BLaER1 (cell line): ENCODE results near the gene PHLPP1.

Experiments
- H3K27ac ChIP-seq: shearing (Covaris generic); formaldehyde crosslinking; 2 replicates; pipeline ENCODE4 v1.8.1; 2022
- H3K27me3 ChIP-seq: shearing (Covaris generic); formaldehyde crosslinking; 2 replicates; pipeline ENCODE4 v1.8.1; 2022
- H3K36me3 ChIP-seq: shearing (Covaris generic); formaldehyde crosslinking; 2 replicates; pipeline ENCODE4 v1.8.1; 2022
- H3K4me1 ChIP-seq: shearing (Covaris generic); formaldehyde crosslinking; 2 replicates; pipeline ENCODE4 v1.8.1; 2022
- H3K4me2 ChIP-seq: shearing (Covaris generic); formaldehyde crosslinking; 2 replicates; pipeline ENCODE4 v1.8.1; 2022
- H3K4me3 ChIP-seq: shearing (Covaris generic); formaldehyde crosslinking; 2 replicates; pipeline ENCODE4 v1.8.1; 2022
- H3K9ac ChIP-seq: shearing (Covaris generic); formaldehyde crosslinking; 2 replicates; pipeline ENCODE4 v1.8.1; 2022
- H3K9me3 ChIP-seq: shearing (Covaris generic); formaldehyde crosslinking; 2 replicates; pipeline ENCODE4 v1.8.1; 2022
- H4K20me1 ChIP-seq: shearing (Covaris generic); formaldehyde crosslinking; 2 replicates; pipeline ENCODE4 v1.8.1; 2022
- Cebpa-rat ChIP-seq: shearing (Covaris generic); IDR thresholded peaks from 2 replicates; pipeline ENCODE4 v1.8.1; 2022

PHLPP1 gene

DNA sequence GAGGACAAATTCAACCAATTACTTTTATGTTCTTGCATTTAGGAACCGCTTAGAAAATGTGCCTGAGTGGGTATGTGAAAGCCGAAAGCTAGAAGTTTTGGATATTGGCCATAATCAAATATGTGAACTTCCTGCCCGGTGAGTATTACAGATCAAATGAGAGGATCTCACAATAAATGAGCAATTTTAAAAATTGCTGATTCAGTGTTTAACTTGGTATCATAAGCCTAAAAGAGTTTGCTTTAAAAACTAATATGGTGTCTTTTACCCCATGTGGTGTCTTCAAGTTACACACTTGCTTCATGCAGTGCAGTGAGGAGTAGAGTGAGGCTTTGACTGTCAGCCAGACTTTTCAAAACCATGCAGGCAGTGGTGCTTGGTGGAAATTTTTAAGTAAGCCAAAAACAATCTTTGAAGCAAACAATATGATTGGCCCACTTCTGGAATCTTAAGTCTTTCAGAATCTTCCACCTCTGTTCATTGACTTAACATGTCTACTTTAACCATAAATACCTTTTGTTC lies 199.6 kb downstream of the PHLPP1 start:
- H3K27ac ChIP-seq, result no peak overlapping the region
- H3K9me3 ChIP-seq, result no peaks in the 10 kb centered on the region
- H3K4me2 ChIP-seq, result no peak overlapping the region
- no peak for TF ChIP-seq Cebpa-rat
- peaks cover 12% of the 10 kb centered on the region for H3K4me1 ChIP-seq
- H3K4me3 ChIP-seq, result no peak overlapping the region
- peaks cover 53% of the 10 kb centered on the region for H3K36me3 ChIP-seq
- no peaks in the 10 kb centered on the region for H4K20me1 ChIP-seq
- no peaks in the 10 kb centered on the region for H3K27me3 ChIP-seq
- H3K9ac ChIP-seq, result no peak overlapping the region

DNA sequence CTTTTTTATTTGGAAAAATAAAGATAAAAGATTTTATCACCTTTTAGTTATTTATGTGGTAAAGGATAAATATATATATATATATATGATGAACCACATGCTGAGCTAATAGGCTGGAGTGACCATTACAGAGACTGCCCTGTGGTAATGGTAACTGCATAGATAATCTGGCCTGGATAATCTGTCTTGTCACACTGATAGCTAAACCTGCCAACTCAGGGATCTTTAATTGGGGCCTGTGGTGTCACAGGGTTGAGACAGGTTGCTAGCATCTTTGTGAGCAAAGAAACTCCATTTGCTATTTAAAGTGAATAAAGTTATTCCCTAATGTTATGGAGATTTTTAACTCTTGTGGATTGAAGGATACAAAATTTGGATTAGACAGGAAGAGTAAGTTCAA lies 203.0 kb downstream of the PHLPP1 start:
- Histone ChIP-seq H4K20me1 (no peaks in the 10 kb centered on the region), H3K9me3 (no peaks in the 10 kb centered on the region), H3K4me1 (peaks cover 12% of the 10 kb centered on the region), H3K27me3 (no peaks in the 10 kb centered on the region), H3K27ac (no peak overlapping the region), H3K4me3 (no peak overlapping the region), H3K9ac (no peak overlapping the region), H3K36me3 (peaks cover 77% of the 10 kb centered on the region), H3K4me2 (no peak overlapping the region)
- no peak for TF ChIP-seq Cebpa-rat

DNA sequence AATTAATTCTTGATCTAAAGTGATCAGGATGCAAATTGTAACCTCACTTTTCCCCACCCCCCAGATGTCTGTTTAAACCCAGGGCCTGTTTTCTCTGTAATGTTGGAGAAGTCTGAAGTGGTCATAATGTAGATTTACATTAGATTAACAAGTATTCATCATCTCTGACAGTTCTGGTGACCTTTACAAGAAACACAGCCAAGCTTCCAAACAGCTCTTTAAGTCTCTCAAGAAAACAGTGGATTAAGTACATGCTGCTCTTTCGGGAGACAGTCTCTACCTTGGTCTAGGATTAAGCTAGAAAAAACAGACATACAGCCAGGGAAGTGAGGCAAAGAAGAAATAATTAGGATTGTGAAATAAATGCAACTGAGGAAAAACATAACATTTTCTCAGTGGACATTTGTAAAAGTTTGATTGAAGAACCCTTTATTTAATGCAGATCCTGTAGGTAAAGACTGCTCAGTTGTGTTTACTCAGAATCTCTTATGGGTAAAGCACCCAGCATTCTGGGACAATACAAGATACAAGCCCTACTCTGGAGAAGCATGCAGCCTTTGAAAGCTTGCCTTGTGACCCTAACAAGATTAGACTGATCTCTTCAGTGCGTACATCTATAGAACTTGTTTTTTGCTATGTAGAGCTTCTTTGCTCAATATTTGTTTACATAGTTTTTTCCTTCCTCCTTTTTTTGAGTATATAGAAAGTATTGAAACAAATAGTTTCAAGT lies 203.9 kb downstream of the PHLPP1 start:
- no peaks in the 10 kb centered on the region for H3K27me3 ChIP-seq
- H4K20me1 ChIP-seq, result no peaks in the 10 kb centered on the region
- no peak overlapping the region for H3K4me2 ChIP-seq
- H3K36me3 ChIP-seq, result peaks cover 79% of the 10 kb centered on the region
- H3K9ac ChIP-seq, result no peak overlapping the region
- peaks cover 14% of the 10 kb centered on the region for H3K4me1 ChIP-seq
- no peaks in the 10 kb centered on the region for H3K9me3 ChIP-seq
- H3K27ac ChIP-seq, result no peak overlapping the region
- H3K4me3 ChIP-seq, result no peak overlapping the region
- TF ChIP-seq Cebpa-rat, result no peak

GRCh38 chr18:62925031-62925688 lies 209.8 kb downstream of the PHLPP1 start:
- H3K36me3 ChIP-seq, result peaks cover 82% of the 10 kb centered on the region
- H3K27me3 ChIP-seq, result no peaks in the 10 kb centered on the region
- H4K20me1 ChIP-seq, result no peaks in the 10 kb centered on the region
- H3K4me2 ChIP-seq, result peak overlapping the region; percentile 52
- H3K4me3 ChIP-seq, result no peak overlapping the region
- H3K27ac ChIP-seq, result no peak overlapping the region
- peaks cover 24% of the 10 kb centered on the region for H3K9me3 ChIP-seq
- no peak overlapping the region for H3K9ac ChIP-seq
- no peak for TF ChIP-seq Cebpa-rat
- H3K4me1 ChIP-seq, result peaks cover 17% of the 10 kb centered on the region

DNA sequence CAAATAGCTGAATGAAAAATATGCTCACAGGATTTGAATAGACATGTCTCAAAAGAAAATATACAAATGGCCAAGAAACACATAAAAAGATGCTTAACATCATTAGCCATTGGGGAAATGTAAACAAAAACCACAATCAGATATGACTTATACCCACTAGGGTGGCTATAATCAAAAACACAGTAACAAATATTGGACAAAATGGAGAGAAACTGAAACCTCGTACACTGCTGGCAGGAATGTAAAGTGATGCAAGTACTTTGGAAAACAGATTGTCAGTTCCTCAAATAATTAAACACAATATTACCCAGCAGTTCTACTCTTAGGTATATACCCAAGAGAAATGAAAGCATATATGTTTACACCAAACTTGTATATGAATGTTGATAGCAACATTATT lies 213.0 kb downstream of the PHLPP1 start:
- peaks cover 50% of the 10 kb centered on the region for H3K9me3 ChIP-seq
- no peak overlapping the region for H3K4me3 ChIP-seq
- H3K27me3 ChIP-seq, result no peaks in the 10 kb centered on the region
- peaks cover 17% of the 10 kb centered on the region for H3K4me1 ChIP-seq
- no peak overlapping the region for H3K4me2 ChIP-seq
- peaks cover 79% of the 10 kb centered on the region for H3K36me3 ChIP-seq
- no peaks in the 10 kb centered on the region for H4K20me1 ChIP-seq
- H3K9ac ChIP-seq, result no peak overlapping the region
- H3K27ac ChIP-seq, result no peak overlapping the region
- TF ChIP-seq Cebpa-rat, result no peak

DNA sequence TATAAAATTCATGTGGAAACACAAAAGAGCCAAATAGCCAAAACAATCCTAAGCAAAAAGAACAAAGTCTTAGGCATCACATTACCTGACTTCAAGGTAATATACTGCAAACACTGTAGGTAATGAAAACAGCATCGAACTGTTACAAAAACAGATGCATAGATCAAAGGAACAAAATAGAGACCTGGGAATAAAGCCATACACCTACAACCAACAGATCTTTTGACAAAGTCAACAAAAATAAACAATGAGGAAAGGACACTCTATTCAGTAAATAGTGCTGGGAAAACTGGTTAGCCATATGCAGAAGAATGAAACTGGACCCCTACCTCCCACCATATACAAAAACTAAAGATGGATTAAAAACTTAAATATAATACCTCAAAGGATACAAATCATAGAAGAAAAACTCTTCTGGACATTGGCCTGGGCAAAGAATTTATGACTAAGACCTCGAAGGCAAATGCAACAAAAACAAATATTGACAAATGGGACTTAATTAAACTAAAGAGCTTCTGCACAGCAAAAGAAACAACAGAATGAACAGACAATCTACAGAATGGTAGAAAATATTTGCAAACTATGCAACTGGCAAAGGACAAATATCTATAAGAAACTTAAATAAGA lies 218.0 kb downstream of the PHLPP1 start:
- Histone ChIP-seq H3K36me3 (peaks cover 43% of the 10 kb centered on the region), H3K9ac (no peak overlapping the region), H4K20me1 (no peaks in the 10 kb centered on the region), H3K4me3 (no peak overlapping the region), H3K9me3 (peaks cover 40% of the 10 kb centered on the region), H3K27ac (no peak overlapping the region), H3K27me3 (no peaks in the 10 kb centered on the region), H3K4me2 (no peak overlapping the region), H3K4me1 (peaks cover 29% of the 10 kb centered on the region)
- TF ChIP-seq Cebpa-rat, result no peak

DNA sequence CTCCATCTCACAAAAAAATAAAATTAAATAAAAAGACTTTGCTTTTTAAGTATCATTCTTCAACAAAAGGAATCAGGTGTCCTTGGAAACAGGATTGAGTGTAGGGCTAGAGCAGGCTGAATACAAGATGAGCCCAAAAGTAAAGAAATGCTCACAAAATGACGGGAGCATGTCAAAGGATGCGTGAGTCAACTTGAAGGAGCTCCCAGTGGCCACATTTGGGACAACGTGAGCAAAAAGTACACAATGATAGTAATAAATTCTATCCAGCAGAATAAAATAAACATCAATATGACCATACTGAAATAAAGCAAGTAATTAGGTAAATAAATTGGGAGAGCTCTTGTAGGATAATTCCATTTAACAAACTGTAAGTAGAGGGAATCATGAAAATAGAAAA lies 220.7 kb downstream of the PHLPP1 start:
- peaks cover 18% of the 10 kb centered on the region for H3K9me3 ChIP-seq
- H3K4me2 ChIP-seq, result no peak overlapping the region
- H3K27ac ChIP-seq, result no peak overlapping the region
- no peak for TF ChIP-seq Cebpa-rat
- peaks cover 17% of the 10 kb centered on the region; the same call in 1 of the 2 replicates for H3K36me3 ChIP-seq
- no peak overlapping the region for H3K9ac ChIP-seq
- H4K20me1 ChIP-seq, result no peaks in the 10 kb centered on the region
- no peak overlapping the region for H3K4me3 ChIP-seq
- H3K27me3 ChIP-seq, result no peaks in the 10 kb centered on the region
- H3K4me1 ChIP-seq, result peaks cover 55% of the 10 kb centered on the region

GRCh38 chr18:62937065-62937464 lies 221.7 kb downstream of the PHLPP1 start:
- Histone ChIP-seq H3K4me3 (no peak overlapping the region), H3K36me3 (peaks cover 14% of the 10 kb centered on the region), H3K9me3 (peaks cover 14% of the 10 kb centered on the region), H4K20me1 (no peaks in the 10 kb centered on the region), H3K27me3 (no peaks in the 10 kb centered on the region), H3K4me1 (peaks cover 64% of the 10 kb centered on the region), H3K4me2 (peak overlapping the region; percentile 83), H3K9ac (no peak overlapping the region), H3K27ac (peak overlapping the region; percentile 84)
- TF ChIP-seq Cebpa-rat, result no peak

DNA sequence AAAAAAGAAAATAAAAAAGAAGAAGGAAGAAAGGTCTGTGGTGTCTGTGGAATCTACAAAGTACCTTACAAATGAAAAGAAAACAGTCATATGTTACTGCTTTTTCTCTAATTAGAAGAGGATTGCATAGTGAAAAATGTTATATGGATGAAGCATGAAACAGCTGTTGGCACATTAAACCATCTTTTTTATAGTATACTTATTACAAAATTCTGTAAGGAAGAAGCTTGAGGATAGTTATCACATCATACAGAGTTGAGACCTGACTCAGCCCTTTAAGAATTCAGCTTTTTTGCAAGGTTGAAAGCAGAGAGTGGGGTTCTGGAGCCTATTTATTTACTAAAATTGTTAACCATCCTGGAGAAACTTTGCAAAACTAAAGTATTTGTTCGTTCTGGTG lies 222.7 kb downstream of the PHLPP1 start:
- peaks cover 11% of the 10 kb centered on the region; the same call in 1 of the 2 replicates for H3K9me3 ChIP-seq
- H3K27me3 ChIP-seq, result no peaks in the 10 kb centered on the region
- no peaks in the 10 kb centered on the region for H4K20me1 ChIP-seq
- no peak overlapping the region for H3K9ac ChIP-seq
- peaks cover 64% of the 10 kb centered on the region for H3K4me1 ChIP-seq
- peak overlapping the region; percentile 84 for H3K27ac ChIP-seq
- no peak for TF ChIP-seq Cebpa-rat
- peak overlapping the region; percentile 83 for H3K4me2 ChIP-seq
- H3K4me3 ChIP-seq, result no peak overlapping the region
- H3K36me3 ChIP-seq, result peaks cover 18% of the 10 kb centered on the region

DNA sequence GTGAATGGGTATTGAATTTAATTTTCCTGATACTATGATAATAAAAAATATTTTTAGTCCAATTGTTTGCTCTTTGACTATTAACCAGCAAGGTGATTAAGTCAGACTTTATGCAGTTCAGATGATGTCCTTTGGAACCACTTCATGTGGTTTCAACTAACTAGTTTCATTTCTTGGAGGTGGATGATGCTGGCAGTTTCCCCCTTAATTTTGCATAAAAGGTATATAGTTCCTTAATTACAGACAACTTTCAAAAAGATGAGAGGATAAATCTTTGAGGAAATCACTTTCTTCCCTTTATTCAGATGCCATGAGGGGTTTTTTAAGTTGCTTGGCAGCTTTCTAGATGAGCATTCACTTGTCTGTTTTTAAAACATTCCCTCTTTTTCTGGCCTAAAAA lies 223.1 kb downstream of the PHLPP1 start:
- peaks cover 22% of the 10 kb centered on the region for H3K36me3 ChIP-seq
- no peaks in the 10 kb centered on the region for H4K20me1 ChIP-seq
- H3K9me3 ChIP-seq, result peaks cover 15% of the 10 kb centered on the region; the same call in 1 of the 2 replicates
- no peak for TF ChIP-seq Cebpa-rat
- peaks cover 64% of the 10 kb centered on the region for H3K4me1 ChIP-seq
- H3K27me3 ChIP-seq, result no peaks in the 10 kb centered on the region
- H3K27ac ChIP-seq, result peak overlapping the region; percentile 84
- H3K4me2 ChIP-seq, result peak overlapping the region; percentile 83
- H3K9ac ChIP-seq, result 0 out of 2 replicates have a peak overlapping the region, but pooled peaks have one; percentile 72
- no peak overlapping the region for H3K4me3 ChIP-seq
